ENCODE results near the gene PREP.

The PREP gene

DNA sequence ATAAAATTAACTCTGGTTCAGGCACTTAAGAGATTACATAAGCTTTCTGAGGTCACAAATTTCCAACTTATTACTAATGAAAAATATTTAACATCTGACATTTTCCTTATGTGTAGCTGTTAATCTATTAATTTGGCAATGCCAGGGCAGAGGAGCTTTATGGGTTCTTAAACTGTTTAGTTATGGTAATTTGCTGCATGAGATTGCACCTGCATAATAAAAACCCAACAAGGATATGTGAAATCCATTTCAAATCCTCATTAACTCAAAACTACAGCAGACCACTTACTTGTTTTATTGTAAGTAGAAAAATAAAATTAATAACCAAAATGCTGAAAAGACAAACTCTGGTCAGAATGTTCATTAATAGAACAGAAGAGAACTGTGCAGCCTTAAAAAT, 98.1 kb downstream of the PREP start:
- DNase-seq (ENCODE audit: extremely low read depth, low read depth) = no peak
- H3K4me3 ChIP-seq (replicated peaks; ENCODE audit: low read depth, low read length) = no peak overlapping the region
- TF ChIP-seq, protein P1, sequence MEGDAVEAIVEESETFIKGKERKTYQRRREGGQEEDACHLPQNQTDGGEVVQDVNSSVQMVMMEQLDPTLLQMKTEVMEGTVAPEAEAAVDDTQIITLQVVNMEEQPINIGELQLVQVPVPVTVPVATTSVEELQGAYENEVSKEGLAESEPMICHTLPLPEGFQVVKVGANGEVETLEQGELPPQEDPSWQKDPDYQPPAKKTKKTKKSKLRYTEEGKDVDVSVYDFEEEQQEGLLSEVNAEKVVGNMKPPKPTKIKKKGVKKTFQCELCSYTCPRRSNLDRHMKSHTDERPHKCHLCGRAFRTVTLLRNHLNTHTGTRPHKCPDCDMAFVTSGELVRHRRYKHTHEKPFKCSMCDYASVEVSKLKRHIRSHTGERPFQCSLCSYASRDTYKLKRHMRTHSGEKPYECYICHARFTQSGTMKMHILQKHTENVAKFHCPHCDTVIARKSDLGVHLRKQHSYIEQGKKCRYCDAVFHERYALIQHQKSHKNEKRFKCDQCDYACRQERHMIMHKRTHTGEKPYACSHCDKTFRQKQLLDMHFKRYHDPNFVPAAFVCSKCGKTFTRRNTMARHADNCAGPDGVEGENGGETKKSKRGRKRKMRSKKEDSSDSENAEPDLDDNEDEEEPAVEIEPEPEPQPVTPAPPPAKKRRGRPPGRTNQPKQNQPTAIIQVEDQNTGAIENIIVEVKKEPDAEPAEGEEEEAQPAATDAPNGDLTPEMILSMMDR (IDR thresholded peaks at IDR 0.05; ENCODE audit: low read depth, low read length, missing control alignments) = no peak

DNA sequence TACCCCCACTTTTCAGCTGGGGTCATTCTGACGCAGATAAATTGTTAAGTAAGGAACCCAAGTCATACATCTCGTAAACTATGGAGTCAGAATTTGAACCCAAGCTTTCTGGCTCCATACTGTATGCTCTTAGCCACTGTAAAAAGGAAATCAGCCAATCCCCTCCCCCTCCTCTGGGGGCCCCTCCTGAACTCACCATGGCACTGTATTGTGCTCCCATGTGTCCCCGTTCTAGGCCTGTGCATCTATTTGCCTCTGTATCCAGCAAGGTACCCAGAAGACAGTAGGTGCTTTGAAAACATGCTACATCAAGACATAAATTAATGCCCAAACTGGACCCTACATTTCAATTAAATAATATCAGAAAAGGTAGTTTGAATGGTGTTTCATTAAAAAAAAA, 98.5 kb downstream of the PREP start:
- no peak for DNase-seq (ENCODE audit: extremely low read depth, low read depth)
- H3K4me3 ChIP-seq (replicated peaks; ENCODE audit: low read depth, low read length) = no peak overlapping the region
- TF ChIP-seq, protein P1 (IDR thresholded peaks at IDR 0.05; ENCODE audit: low read depth, low read length, missing control alignments) = no peak

DNA sequence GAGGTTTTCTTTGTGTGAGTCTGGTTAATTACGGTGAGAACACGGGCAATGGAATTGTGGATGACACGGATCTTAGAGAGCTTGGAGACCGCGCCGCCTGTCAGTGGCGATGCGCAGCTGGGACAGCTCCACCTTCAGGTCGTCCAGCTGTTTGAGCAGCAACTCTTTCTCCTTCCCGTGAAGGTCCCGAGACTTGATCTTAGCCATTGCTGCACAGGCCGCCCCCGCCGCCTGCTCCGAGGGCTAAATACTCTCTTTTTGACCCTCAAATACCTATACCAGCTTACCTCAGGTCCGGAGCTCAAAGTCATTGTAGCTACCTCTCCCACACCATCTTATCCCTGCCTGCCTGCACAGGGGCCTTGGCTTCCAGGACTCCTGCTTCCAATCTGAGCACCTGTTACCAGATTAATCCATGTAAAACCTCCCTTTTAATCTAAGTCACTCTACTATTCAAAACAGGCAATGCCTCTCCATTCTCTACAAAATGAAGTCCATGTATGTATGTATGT, 100.2 kb downstream of the PREP start:
- TF ChIP-seq, protein P1 (IDR thresholded peaks at IDR 0.05; ENCODE audit: low read depth, low read length, missing control alignments) = no peak
- DNase-seq (ENCODE audit: extremely low read depth, low read depth) = no peak
- no peak overlapping the region for H3K4me3 ChIP-seq (replicated peaks; ENCODE audit: low read depth, low read length)

- TF ChIP-seq, protein P1 (IDR thresholded peaks at IDR 0.05; ENCODE audit: low read depth, low read length, missing control alignments) = no peak
- peak; percentile 24 for DNase-seq (ENCODE audit: extremely low read depth, low read depth)
- H3K4me3 ChIP-seq (replicated peaks; ENCODE audit: low read depth, low read length) = no peak overlapping the region
Observed at GRCh38 chr6:105301756-105302616, 100.9 kb downstream of the PREP start.

DNA sequence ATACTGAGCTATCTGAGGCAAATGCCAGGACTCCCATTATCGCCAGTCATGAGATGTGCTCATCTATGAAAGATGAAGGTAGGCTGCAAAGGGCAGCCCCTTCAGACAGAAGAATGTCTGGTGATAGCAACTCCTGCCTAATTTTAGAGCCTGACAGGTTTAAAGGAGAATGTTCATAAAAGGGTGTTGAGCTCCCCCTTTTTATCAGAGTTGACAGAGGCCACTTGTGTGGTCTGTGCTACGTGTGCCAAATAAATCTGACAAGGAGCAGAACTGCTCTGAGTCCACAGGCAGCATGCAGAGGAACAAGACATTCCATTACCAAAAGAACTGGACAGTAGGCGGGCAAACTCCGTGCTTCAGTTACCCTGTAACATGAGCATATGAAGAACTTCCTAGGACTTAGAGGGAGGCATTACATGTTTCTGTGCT, 101.8 kb downstream of the PREP start:
- TF ChIP-seq, protein P1 (IDR thresholded peaks at IDR 0.05; ENCODE audit: low read depth, low read length, missing control alignments) = no peak
- H3K4me3 ChIP-seq (replicated peaks; ENCODE audit: low read depth, low read length) = no peak overlapping the region
- DNase-seq (ENCODE audit: extremely low read depth, low read depth) = no peak

GRCh38 chr6:105300090-105300489, 102.8 kb downstream of the PREP start:
- no peak for DNase-seq (ENCODE audit: extremely low read depth, low read depth)
- no peak overlapping the region for H3K4me3 ChIP-seq (replicated peaks; ENCODE audit: low read depth, low read length)
- TF ChIP-seq, protein P1 (IDR thresholded peaks at IDR 0.05; ENCODE audit: low read depth, low read length, missing control alignments) = no peak
